GM23248 (cell line): Measurements from ENCODE around the gene ZSWIM5.

Experiments used
- EZH2 ChIP-seq: fragments of 200-600 bp; sonication (generic); IDR thresholded peaks from 2 replicates; pipeline ENCODE4 v1.6.1; 2018; ENCODE audit warnings: antibody characterized with exemption, mild to moderate bottlenecking; ENCODE audit not compliant: insufficient read depth, poor library complexity, severe bottlenecking
- EZH2phosphoT487 ChIP-seq: fragments of 200-600 bp; sonication (generic); IDR thresholded peaks from 2 replicates; pipeline ENCODE4 v1.6.1; 2018; ENCODE audit warnings: antibody characterized with exemption, moderate library complexity, mild to moderate bottlenecking, low read depth; ENCODE audit not compliant: insufficient read depth

DNA sequence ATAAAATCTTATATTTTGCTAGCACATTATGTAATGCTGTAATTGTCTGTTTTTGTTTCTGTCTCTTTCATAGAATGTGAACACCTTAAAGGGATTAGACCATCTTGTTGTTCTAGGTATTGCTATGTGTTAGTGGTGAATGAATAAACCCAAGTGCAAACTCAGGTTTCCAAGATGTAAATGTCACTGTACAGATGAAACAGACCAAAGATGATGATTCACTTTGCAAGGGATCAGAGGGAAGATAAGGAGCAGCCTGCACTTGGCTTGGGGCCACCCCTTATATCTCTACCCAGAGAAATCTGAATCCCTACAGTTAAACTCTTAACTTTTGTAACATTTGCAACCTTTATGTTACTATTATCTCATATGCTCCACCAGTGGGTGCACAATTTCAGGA is 168.9 kb downstream of the ZSWIM5 start:
- TF ChIP-seq EZH2 (no peak), EZH2phosphoT487 (no peak)
